B cell (primary cell): ENCODE results near the gene SLC24A3. TPM values are rescaled to one million over a fixed set of nuclear protein-coding genes. Genes with fewer than 3 reads are reported as not detected.

Experiments used
- ATAC-seq: fragments of 200-7000 bp; cut with Tn5 transposase; one replicate; pipeline ENCODE4 v1.10.0; 2021; ENCODE audit warnings: low read depth, mild to moderate bottlenecking, moderate number of reproducible peaks, moderate library complexity
- CTCF ChIA-PET: fragments of 350-600 bp; sonication (Branson Sonifier 250); formaldehyde crosslinking; loops from one replicate; lab custom pipeline; 2021; ENCODE audit warnings: antibody characterized with exemption, inconsistent platforms; lab: Charles Lee
- POLR2A ChIA-PET: fragments of 350-600 bp; sonication (Branson Sonifier 250); formaldehyde crosslinking; loops from one replicate; lab custom pipeline; 2021; ENCODE audit warnings: antibody characterized with exemption; lab: Charles Lee
- DNase-seq: peaks from one replicate; pipeline ENCODE4 v3.0.0; 2013
- H2AFZ ChIP-seq: 2 replicates; pipeline ENCODE4 v1.6.1; 2012; ENCODE audit warnings: mild to moderate bottlenecking, low read depth, low read length; ENCODE audit not compliant: insufficient read depth, poor library complexity, severe bottlenecking
- H3K27ac ChIP-seq, 2 donors: 1 replicate in 1 of 2; 2 replicates in 1 of 2; pipeline ENCODE4 v1.5.1; 2012 to 2013; ENCODE audit warnings: low read length in 2 of 2, mild to moderate bottlenecking in 2 of 2, moderate library complexity in 1 of 2
- H3K27me3 ChIP-seq, 4 experiments: fragments of 200-600 bp in 1 of 4; sonication (generic) in 1 of 4; replicated peaks in 1 of 4; 1 replicate in 2 of 4; 2 replicates in 2 of 4; pipeline versions ENCODE4 v1.6.1 to v1.7.0; 2013 to 2016; ENCODE audit warnings: low read length in 3 of 4, mild to moderate bottlenecking in 2 of 4, mixed read lengths in 1 of 4, moderate library complexity in 1 of 4; ENCODE audit not compliant: insufficient read depth in 4 of 4, control insufficient read depth in 3 of 4; ENCODE audit errors: control extremely low read depth in 1 of 4
- H3K36me3 ChIP-seq, 2 experiments: replicated peaks in 1 of 2; 1 replicate in 1 of 2; 2 replicates in 1 of 2; pipeline versions ENCODE4 v1.6.1 to v1.7.1; 2013; ENCODE audit warnings: low read length in 1 of 2; ENCODE audit not compliant: insufficient read depth in 2 of 2, control insufficient read depth in 1 of 2; ENCODE audit errors: control extremely low read depth in 1 of 2, extremely low read depth in 1 of 2
- H3K4me1 ChIP-seq, 2 donors: fragments of 200-600 bp in 1 of 2; sonication (generic) in 1 of 2; 1 replicate in 1 of 2; 2 replicates in 1 of 2; pipeline versions ENCODE4 v1.5.1 to v1.6.1; 2013 to 2017; ENCODE audit warnings: low read length in 2 of 2; ENCODE audit not compliant: control insufficient read depth in 2 of 2, insufficient read depth in 2 of 2
- H3K4me2 ChIP-seq: replicated peaks from 2 replicates; pipeline ENCODE3; 2012; ENCODE audit warnings: mild to moderate bottlenecking, low read depth, low read length; ENCODE audit not compliant: poor library complexity, severe bottlenecking
- H3K4me3 ChIP-seq, 5 experiments: fragments of 200-600 bp in 1 of 5; sonication (generic) in 1 of 5; 1 replicate in 3 of 5; 2 replicates in 2 of 5; pipeline versions ENCODE4 v1.5.1 to v1.7.0; 2011 to 2016; ENCODE audit warnings: low read length in 4 of 5, mild to moderate bottlenecking in 4 of 5, low read depth in 2 of 5, control low read depth in 1 of 5, moderate library complexity in 1 of 5; ENCODE audit not compliant: insufficient read depth in 1 of 5; ENCODE audit errors: control extremely low read depth in 1 of 5, extremely low read depth in 1 of 5
- H3K79me2 ChIP-seq: fragments of 200-600 bp; sonication (generic); one replicate; pipeline ENCODE4 v1.6.0; 2016; ENCODE audit warnings: low read length; ENCODE audit not compliant: control insufficient read depth, insufficient read depth
- H3K9ac ChIP-seq: fragments of 200-600 bp; sonication (generic); 2 replicates; pipeline ENCODE4 v1.6.1; 2017; ENCODE audit warnings: mild to moderate bottlenecking, low read length, moderate library complexity
- H3K9me3 ChIP-seq, 3 donors: one replicate each; pipeline versions ENCODE4 v1.6.1 to v1.7.1; 2013; ENCODE audit warnings: low read length in 2 of 3; ENCODE audit not compliant: control insufficient read depth in 2 of 3, insufficient read depth in 1 of 3; ENCODE audit errors: control extremely low read depth in 1 of 3
- H4K20me1 ChIP-seq: 2 replicates; pipeline ENCODE4 v1.6.0; 2012; ENCODE audit warnings: mild to moderate bottlenecking, low read length; ENCODE audit not compliant: insufficient read depth, control insufficient read depth, poor library complexity, severe bottlenecking
- H3K27ac Mint-ChIP-seq: one replicate; pipeline ENCODE4 v1.8.0; 2021; ENCODE audit warnings: mixed read lengths
- H3K27me3 Mint-ChIP-seq: one replicate; pipeline ENCODE4 v1.8.0; 2021; ENCODE audit warnings: mixed read lengths
- H3K4me1 Mint-ChIP-seq: one replicate; pipeline ENCODE4 v1.8.0; 2021; ENCODE audit warnings: mixed read lengths
- H3K4me3 Mint-ChIP-seq: one replicate; pipeline ENCODE4 v1.8.0; 2021; ENCODE audit warnings: mixed read lengths
- H3K9me3 Mint-ChIP-seq: one replicate; pipeline ENCODE4 v1.8.0; 2022; ENCODE audit warnings: mixed read lengths; ENCODE audit not compliant: insufficient read depth
- CTCF ChIP-seq: fragments of 200-600 bp; IDR thresholded peaks from one replicate; pipeline ENCODE4 v1.8.0; 2022; ENCODE audit warnings: antibody characterized with exemption, mild to moderate bottlenecking
- EZH2 ChIP-seq: IDR thresholded peaks from 2 replicates; pipeline ENCODE4 v1.6.1; 2012; ENCODE audit warnings: borderline replicate concordance, low read depth, mild to moderate bottlenecking, moderate library complexity, low read length; ENCODE audit not compliant: insufficient read depth, poor library complexity, severe bottlenecking
- WGBS: methylation state at CpG from one replicate; pipeline ENCODE4 v1.1.5; 2013; ENCODE audit warnings: missing lambda C conversion rate; ENCODE audit not compliant: insufficient coverage; 5-methylcytosine and 5-hydroxymethylcytosine counted together
- intact Hi-C: fragments of 100-400 bp; cut with micrococcal nuclease; formaldehyde crosslinking; loops from one replicate; pipeline ENCODE4 v1.10.0; 2022
- polyA plus RNA-seq: library from polyadenylated mRNA; depleted of rRNA; stranded (reverse); fragments of >200 nt; gene quantifications from 2 replicates; pipeline ENCODE4 v1.2.3, GENCODE V29; 2012
- total RNA-seq, 2 donors: library from RNA; stranded (reverse); fragments of 120-200 nt in 1 of 2; gene quantifications; 1 replicate in 1 of 2; 2 replicates in 1 of 2; pipeline versions ENCODE4 v1.2.3 to v1.2.4, GENCODE V29; 2013 to 2022

SLC24A3 gene
- total and polyA plus RNA-seq, 2 donors (not counting 1 experiment from before 2014, with no cell fraction given) = not detected

- ATAC-seq (no peak), DNase-seq (no peak)
- Histone ChIP-seq H3K4me1 (peaks cover 0 to 4% of the 10 kb centered on the region in 2 donors), H3K4me2 (no peak overlapping the region), H3K36me3 (no peaks in the 10 kb centered on the region), H3K27ac (no peak overlapping the region), H3K79me2 (no peaks in the 10 kb centered on the region), H3K9me3 (no peaks in the 10 kb centered on the region), H3K4me3 (no peak overlapping the region), H4K20me1 (no peaks in the 10 kb centered on the region), H3K27me3 (peaks cover 0 to 27% (median 22%) of the 10 kb centered on the region in 4 experiments), H2AFZ (no peak overlapping the region), H3K9ac (no peak overlapping the region)
- TF ChIP-seq CTCF (no peak), EZH2 (no peak)
- ChIA-PET CTCF (interaction anchor here (1.0 to 4.7 kb wide), 6 partner anchors 12 to 794 kb away, joined by 3 to 93 read pairs (median 6); no protein-coding TSS in a partner anchor), POLR2A (no interaction called here)
- Mint-ChIP-seq H3K9me3 (no peaks in the 10 kb centered on the region), H3K4me3 (no peak overlapping the region), H3K27ac (no peak overlapping the region), H3K4me1 (peaks cover 5% of the 10 kb centered on the region), H3K27me3 (peaks cover 55% of the 10 kb centered on the region)
- intact Hi-C loops = loop anchor here (10.0 kb wide), 1 partner anchor 573 kb away; no protein-coding TSS in a partner anchor
- WGBS = no CpG with 5 or more reads among the region's 1 CpG
Observed at GRCh38 chr20:19207541-19207940, 4.9 kb upstream of the SLC24A3 start.

- Histone ChIP-seq H3K79me2 (no peaks in the 10 kb centered on the region), H3K27ac (no peak overlapping the region), H3K9ac (no peak overlapping the region), H3K36me3 (no peaks in the 10 kb centered on the region), H3K9me3 (peaks cover 0 to 5% (median 0%) of the 10 kb centered on the region in 3 donors), H3K27me3 (peaks cover 0 to 49% (median 19%) of the 10 kb centered on the region in 4 experiments), H3K4me1 (peaks cover 0 to 4% of the 10 kb centered on the region in 2 donors), H3K4me3 (no peak overlapping the region), H3K4me2 (no peak overlapping the region), H4K20me1 (no peaks in the 10 kb centered on the region), H2AFZ (no peak overlapping the region)
- Mint-ChIP-seq H3K27me3 (peaks cover 52% of the 10 kb centered on the region), H3K4me3 (no peak overlapping the region), H3K9me3 (no peaks in the 10 kb centered on the region), H3K27ac (no peak overlapping the region), H3K4me1 (peaks cover 13% of the 10 kb centered on the region)
- ChIA-PET POLR2A (no interaction called here), CTCF (interaction anchor here (1.6 kb wide), 1 partner anchor 452 kb away, joined by 3 read pairs; no protein-coding TSS in a partner anchor)
- ATAC-seq (no peak), DNase-seq (no peak)
- TF ChIP-seq EZH2 (no peak), CTCF (no peak)
- intact Hi-C loops = no loop called here
- 66% methylated on average over 2 of the region's 9 CpGs for WGBS
Observed at GRCh38 chr20:19210391-19211155, 1.9 kb upstream of the SLC24A3 start.
